GM18517 (cell line): ENCODE results near the gene LDLRAD4.

Experiments used
- ATAC-seq: cut with Tn5 transposase; IDR thresholded peaks from one replicate; pipeline ENCODE4 v1.9.1; 2021; ENCODE audit warnings: mild to moderate bottlenecking, moderate library complexity; ENCODE audit not compliant: unreplicated experiment

The LDLRAD4 gene

GRCh38 chr18:13540477-13541182 is 322.1 kb downstream of the LDLRAD4 start:
- ATAC-seq = no peak

- no peak for ATAC-seq
Observed at GRCh38 chr18:13541621-13542519, 323.3 kb downstream of the LDLRAD4 start.

GRCh38 chr18:13542520-13542847 is 323.9 kb downstream of the LDLRAD4 start:
- no peak for ATAC-seq

- ATAC-seq = no peak
Observed at GRCh38 chr18:13543144-13543543, 324.6 kb downstream of the LDLRAD4 start.

- no peak for ATAC-seq
Observed at GRCh38 chr18:13543811-13544732, 325.5 kb downstream of the LDLRAD4 start.

GRCh38 chr18:13544953-13545352 is 326.4 kb downstream of the LDLRAD4 start:
- no peak for ATAC-seq

- ATAC-seq = no peak
Observed at GRCh38 chr18:13545514-13545913, 327.0 kb downstream of the LDLRAD4 start.

- ATAC-seq = no peak
Observed at GRCh38 chr18:13545955-13546354, 327.4 kb downstream of the LDLRAD4 start.

GRCh38 chr18:13546638-13547037 is 328.1 kb downstream of the LDLRAD4 start:
- no peak for ATAC-seq

- ATAC-seq = no peak
Observed at GRCh38 chr18:13547347-13547746, 328.8 kb downstream of the LDLRAD4 start.

GRCh38 chr18:13548106-13548819 is 329.7 kb downstream of the LDLRAD4 start:
- no peak for ATAC-seq

- peak; percentile 82 for ATAC-seq
Observed at GRCh38 chr18:13548966-13549879, 330.7 kb downstream of the LDLRAD4 start.

- ATAC-seq = no peak
Observed at GRCh38 chr18:13549880-13550232, 331.3 kb downstream of the LDLRAD4 start.

- no peak for ATAC-seq
Observed at GRCh38 chr18:13550418-13551304, 332.1 kb downstream of the LDLRAD4 start.

- no peak for ATAC-seq
Observed at GRCh38 chr18:13551305-13551603, 332.7 kb downstream of the LDLRAD4 start.

- no peak for ATAC-seq
Observed at GRCh38 chr18:13551841-13552733, 333.5 kb downstream of the LDLRAD4 start.

- no peak for ATAC-seq
Observed at GRCh38 chr18:13553449-13553848, 334.9 kb downstream of the LDLRAD4 start.

- no peak for ATAC-seq
Observed at GRCh38 chr18:13555192-13555591, 336.6 kb downstream of the LDLRAD4 start.
